ENCODE measurements around the gene PDGFC.

DNA sequence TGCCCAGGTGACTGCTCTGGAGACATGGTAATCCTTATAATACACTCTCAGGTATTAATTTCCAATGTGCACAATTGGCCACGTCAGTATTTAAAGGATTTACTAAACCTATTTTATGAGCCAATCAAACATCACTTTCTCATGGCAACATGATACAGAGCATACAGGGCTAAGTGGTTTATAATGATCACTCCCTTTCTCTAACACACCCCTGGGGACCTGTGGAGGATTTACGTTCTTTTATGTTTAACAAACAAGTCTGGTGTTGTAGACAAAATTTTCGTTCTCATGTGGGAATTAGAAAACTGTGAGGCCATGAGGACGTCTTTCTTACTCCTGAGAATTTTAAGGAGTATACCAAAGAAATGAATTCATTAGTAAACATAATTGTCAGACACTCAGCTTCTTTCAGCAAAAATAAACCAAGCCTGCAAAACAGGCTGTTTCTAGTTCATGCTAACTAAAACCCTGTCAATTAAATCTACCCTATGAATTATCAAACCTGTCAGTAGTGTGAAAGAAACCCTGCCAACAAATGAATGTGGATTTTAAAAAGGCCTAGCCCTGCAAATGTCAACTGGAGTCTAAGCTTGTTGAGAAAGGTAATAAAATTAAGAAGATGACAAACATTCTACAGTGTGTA lies 155.8 kb downstream of the PDGFC start:
- TF ChIP-seq, protein P1, sequence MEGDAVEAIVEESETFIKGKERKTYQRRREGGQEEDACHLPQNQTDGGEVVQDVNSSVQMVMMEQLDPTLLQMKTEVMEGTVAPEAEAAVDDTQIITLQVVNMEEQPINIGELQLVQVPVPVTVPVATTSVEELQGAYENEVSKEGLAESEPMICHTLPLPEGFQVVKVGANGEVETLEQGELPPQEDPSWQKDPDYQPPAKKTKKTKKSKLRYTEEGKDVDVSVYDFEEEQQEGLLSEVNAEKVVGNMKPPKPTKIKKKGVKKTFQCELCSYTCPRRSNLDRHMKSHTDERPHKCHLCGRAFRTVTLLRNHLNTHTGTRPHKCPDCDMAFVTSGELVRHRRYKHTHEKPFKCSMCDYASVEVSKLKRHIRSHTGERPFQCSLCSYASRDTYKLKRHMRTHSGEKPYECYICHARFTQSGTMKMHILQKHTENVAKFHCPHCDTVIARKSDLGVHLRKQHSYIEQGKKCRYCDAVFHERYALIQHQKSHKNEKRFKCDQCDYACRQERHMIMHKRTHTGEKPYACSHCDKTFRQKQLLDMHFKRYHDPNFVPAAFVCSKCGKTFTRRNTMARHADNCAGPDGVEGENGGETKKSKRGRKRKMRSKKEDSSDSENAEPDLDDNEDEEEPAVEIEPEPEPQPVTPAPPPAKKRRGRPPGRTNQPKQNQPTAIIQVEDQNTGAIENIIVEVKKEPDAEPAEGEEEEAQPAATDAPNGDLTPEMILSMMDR (IDR thresholded peaks at IDR 0.05): no peak
- no peak for TF ChIP-seq POLR2A (IDR thresholded peaks at IDR 0.05)
